Measurements from ENCODE around the gene SLC25A24. TPM values are rescaled to one million over a fixed set of nuclear protein-coding genes. Genes with fewer than 3 reads are reported as not detected.
"Not testable (repeated sequence)": the region's sequence is repeated elsewhere in the genome, so short reads cannot be mapped to it uniquely, and the experiment has no call there.

SLC25A24 gene
- total RNA-seq, 4 donors from 2014 or later = 6.8 to 12.3 (median 9.3) TPM

DNA sequence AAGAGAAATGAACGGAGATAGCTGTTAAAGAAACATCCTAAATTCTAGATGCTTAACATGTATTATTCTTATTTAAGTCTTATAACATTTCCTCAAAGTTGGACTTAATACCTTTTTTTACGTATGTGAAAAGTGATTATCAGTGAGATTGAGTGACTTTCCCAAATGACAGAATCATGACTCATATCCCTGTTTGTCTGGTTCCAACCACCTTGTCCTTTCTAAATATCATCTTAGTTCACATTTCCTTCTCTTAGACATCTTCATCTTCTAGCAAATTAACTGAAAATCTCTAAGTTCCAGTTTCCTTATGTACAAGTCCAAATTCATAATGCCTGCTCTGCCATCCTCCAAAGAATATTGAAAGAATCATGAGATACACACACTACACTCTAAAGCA, 16.9 kb upstream of the SLC25A24 start:
- ATAC-seq; H3K9me3 ChIP-seq; H3K4me3 ChIP-seq; intact Hi-C loops (cut with DNase I; ENCODE audit: low total_unique reads); H3K4me1 ChIP-seq; H3K36me3 ChIP-seq; DNase-seq; H3K27me3 ChIP-seq; H3K27ac ChIP-seq: not testable (repeated sequence)
- in situ Hi-C loops (cut with MboI; ENCODE audit: low sequenced_read_pairs in 4 of 4) = loop anchor here in 3 of 4 donors (25.0 kb wide), 3 partner anchors 120 to 470 kb away; partner anchors contain the start of gene PRPF38B (in 1 of the 3)

DNA sequence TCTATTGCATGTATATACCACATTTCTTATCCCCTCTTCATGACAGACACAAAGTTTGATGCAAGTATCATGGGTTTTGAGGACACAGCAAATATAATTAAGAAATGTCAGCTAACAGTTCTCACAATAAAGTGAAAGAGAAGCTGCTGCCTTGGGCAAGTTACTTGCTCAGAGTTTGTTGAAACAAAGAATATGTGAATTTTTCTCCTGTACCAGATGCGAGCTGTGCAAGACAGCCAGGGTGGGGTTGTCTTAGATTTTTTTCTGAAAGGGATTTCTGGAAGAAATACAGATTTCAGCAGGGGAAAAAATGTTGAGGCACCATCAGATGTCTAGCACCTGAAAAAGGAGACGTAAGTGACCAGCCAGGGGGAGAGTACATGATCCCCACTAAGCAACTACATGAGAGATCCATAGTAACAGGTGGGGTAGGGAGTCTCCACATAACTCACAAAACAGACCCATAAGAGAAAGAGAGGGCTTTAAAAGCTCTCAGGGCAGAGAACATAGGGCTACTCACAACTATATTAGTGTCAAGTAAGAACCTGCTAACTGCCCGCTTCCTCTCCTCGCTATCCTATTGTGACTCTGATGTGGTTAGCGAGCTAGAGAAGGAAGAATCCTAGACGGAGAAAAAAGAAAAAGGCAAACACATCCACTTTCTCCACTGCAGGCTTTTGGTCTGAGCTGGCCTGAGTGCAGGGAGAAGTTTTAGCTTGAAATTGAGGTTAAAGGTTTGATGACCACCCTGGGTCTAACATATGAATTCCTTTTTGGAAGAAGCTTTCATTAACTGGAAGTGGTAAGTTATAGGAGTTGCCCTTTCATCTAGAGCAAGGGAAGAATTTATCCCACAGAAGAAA, 16.1 kb upstream of the SLC25A24 start:
- H3K4me3 ChIP-seq; H3K36me3 ChIP-seq; intact Hi-C loops (cut with DNase I; ENCODE audit: low total_unique reads); H3K4me1 ChIP-seq; H3K27me3 ChIP-seq; DNase-seq; H3K27ac ChIP-seq; H3K9me3 ChIP-seq; ATAC-seq: not testable (repeated sequence)
- in situ Hi-C loops (cut with MboI; ENCODE audit: low sequenced_read_pairs in 4 of 4) = loop anchor here in 3 of 4 donors (25.0 kb wide), 3 partner anchors 121 to 471 kb away; partner anchors contain the start of gene PRPF38B (in 1 of the 3)

DNA sequence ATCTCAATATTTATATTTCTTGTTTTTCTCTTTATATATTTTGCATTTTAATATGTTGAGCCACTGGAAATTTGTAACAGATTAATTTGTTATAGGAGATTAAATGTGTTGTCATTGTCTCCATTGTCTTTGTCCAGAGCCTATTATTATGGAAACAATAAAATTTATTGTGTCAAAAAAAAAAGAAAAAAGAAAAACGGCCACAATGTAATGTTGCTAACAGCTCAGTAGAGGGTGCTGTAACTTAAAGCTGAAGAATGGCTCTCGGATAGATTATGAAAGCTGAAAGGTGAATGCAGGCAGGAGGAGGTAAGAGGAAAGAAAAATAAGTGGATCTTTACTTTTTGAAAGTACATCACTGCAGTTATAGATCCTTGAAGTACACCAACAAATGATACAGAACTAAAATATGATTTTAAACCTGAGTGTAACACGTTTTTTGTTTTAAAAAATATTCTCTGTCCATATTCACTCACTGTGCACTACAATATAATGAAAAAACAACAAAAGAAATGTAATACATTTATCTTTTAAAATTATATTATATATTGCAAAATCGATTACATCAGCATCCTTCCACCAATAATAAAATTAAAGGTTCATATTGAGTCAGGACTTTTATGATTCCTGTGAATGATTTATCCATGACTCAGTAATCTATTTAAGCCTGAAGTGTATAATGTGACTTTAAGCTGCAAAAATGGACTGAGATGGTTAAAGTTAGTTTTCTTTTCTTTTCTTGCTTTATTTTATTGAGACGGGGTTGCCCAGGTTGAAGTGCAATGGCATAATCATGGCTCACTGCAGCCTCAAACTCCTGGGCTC, 14.7 kb upstream of the SLC25A24 start:
- TF ChIP-seq, protein P1, sequence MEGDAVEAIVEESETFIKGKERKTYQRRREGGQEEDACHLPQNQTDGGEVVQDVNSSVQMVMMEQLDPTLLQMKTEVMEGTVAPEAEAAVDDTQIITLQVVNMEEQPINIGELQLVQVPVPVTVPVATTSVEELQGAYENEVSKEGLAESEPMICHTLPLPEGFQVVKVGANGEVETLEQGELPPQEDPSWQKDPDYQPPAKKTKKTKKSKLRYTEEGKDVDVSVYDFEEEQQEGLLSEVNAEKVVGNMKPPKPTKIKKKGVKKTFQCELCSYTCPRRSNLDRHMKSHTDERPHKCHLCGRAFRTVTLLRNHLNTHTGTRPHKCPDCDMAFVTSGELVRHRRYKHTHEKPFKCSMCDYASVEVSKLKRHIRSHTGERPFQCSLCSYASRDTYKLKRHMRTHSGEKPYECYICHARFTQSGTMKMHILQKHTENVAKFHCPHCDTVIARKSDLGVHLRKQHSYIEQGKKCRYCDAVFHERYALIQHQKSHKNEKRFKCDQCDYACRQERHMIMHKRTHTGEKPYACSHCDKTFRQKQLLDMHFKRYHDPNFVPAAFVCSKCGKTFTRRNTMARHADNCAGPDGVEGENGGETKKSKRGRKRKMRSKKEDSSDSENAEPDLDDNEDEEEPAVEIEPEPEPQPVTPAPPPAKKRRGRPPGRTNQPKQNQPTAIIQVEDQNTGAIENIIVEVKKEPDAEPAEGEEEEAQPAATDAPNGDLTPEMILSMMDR (IDR thresholded peaks at IDR 0.05 in 4 of 5, conservative IDR thresholded peaks at IDR 0.05 in 1 of 5) = peak in 3 of 5 experiments; percentile 35 to 53 (median 47)
- in situ Hi-C loops (cut with MboI; ENCODE audit: low sequenced_read_pairs in 4 of 4) = loop anchor here in 3 of 4 donors (25.0 kb wide), 3 partner anchors 122 to 472 kb away; partner anchors contain the start of gene PRPF38B (in 1 of the 3)
- ATAC-seq; H3K36me3 ChIP-seq; H3K9me3 ChIP-seq; H3K27me3 ChIP-seq; DNase-seq; H3K4me3 ChIP-seq; H3K27ac ChIP-seq; H3K4me1 ChIP-seq; intact Hi-C loops (cut with DNase I; ENCODE audit: low total_unique reads): not testable (repeated sequence)

DNA sequence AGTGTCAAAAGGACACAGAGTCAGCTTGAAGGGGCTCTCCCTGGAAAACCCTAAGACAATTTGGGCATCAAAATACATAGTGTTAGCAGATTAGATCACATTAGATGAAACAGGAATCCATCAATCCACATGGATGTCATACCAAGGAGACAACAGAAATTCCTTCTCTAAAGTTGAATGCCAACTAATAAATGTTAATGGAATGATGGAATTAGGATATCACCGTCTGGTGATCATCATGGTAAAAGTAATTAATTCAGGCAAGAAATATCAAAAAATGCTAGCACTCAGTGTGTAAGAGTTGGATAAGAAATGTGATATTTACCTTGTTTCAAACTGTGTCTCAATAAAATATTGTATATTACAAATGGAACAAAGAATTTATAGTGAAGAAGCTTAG, 10.9 kb upstream of the SLC25A24 start:
- H3K27ac ChIP-seq = no peak overlapping the region
- H3K9me3 ChIP-seq = no peaks in the 10 kb centered on the region
- H3K36me3 ChIP-seq = no peaks in the 10 kb centered on the region
- H3K4me3 ChIP-seq = no peak overlapping the region
- no peak for ATAC-seq
- H3K4me1 ChIP-seq = no peaks in the 10 kb centered on the region
- no peak for DNase-seq
- no peak for TF ChIP-seq POLR2A (IDR thresholded peaks at IDR 0.05)
- TF ChIP-seq, protein P1 (IDR thresholded peaks at IDR 0.05 in 4 of 5, conservative IDR thresholded peaks at IDR 0.05 in 1 of 5) = no peak
- H3K27me3 ChIP-seq = no peaks in the 10 kb centered on the region
- in situ Hi-C loops (cut with MboI; ENCODE audit: low sequenced_read_pairs in 4 of 4) = loop anchor here in 3 of 4 donors (25.0 kb wide), 3 partner anchors 126 to 476 kb away; partner anchors contain the start of gene PRPF38B (in 1 of the 3)
- intact Hi-C loops (cut with DNase I; ENCODE audit: low total_unique reads) = no loop called here

DNA sequence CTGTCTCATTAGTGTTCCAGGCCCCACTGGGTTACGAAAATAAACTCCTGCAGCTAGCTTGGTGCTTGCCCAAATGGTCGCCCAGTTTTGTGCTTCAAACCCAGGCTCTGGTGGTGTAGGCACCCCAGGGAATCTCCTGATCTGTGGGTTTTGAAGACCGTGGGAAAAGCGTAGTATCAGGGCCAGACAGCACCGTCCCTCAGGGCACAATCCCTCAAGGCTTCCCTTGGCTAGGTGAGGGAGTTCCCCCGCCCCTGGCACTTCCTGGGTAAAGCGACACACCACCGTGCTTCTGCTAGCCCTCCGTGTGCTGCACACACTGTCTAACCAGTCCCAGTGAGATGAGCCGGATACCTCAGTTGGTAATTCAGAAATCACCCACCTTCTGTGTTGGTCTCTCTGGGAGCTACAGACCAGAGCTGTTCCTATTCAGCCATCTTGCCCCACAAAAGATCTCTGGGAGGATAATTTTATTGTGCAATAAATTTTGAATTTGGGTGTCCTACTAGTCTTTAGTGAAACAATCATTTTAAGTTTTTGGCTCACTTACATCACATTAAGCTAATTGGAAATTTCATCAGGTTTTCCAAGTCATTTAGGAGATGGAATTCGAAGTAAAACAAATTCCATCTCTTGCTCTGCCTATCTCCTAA, 9.4 kb upstream of the SLC25A24 start:
- intact Hi-C loops (cut with DNase I; ENCODE audit: low total_unique reads) = no loop called here
- Histone ChIP-seq H3K27ac (no peak overlapping the region), H3K9me3 (no peaks in the 10 kb centered on the region), H3K4me1 (no peaks in the 10 kb centered on the region), H3K27me3 (no peaks in the 10 kb centered on the region), H3K4me3 (no peak overlapping the region), H3K36me3 (no peaks in the 10 kb centered on the region)
- in situ Hi-C loops (cut with MboI; ENCODE audit: low sequenced_read_pairs in 4 of 4) = loop anchor here in 3 of 4 donors (25.0 kb wide), 3 partner anchors 128 to 478 kb away; partner anchors contain the start of gene PRPF38B (in 1 of the 3)
- no peak for DNase-seq
- TF ChIP-seq, protein P1 (IDR thresholded peaks at IDR 0.05 in 4 of 5, conservative IDR thresholded peaks at IDR 0.05 in 1 of 5) = no peak
- TF ChIP-seq POLR2A (IDR thresholded peaks at IDR 0.05) = no peak
- no peak for ATAC-seq

All from gastrocnemius medialis (tissue), 4 donors.